HepG2 (cell line): ENCODE measurements around the gene COL9A3. TPM values are rescaled to one million over a fixed set of nuclear protein-coding genes. Genes with fewer than 3 reads are reported as not detected.

ENCODE experiments used
- ATF3 ChIP-seq: sonication (generic); formaldehyde crosslinking; IDR thresholded peaks from 2 replicates; pipeline ENCODE4 v1.4.0; 2020; ENCODE audit warnings: missing genetic modification reagents
- CENPX ChIP-seq: sonication (generic); formaldehyde crosslinking; IDR thresholded peaks from 2 replicates; pipeline ENCODE4 v1.9.0; 2021; ENCODE audit warnings: mild to moderate bottlenecking, missing genetic modification reagents, moderate library complexity
- DPF2 ChIP-seq: sonication (generic); formaldehyde crosslinking; IDR thresholded peaks from 2 replicates; pipeline ENCODE4 v1.4.0; 2020; ENCODE audit warnings: mild to moderate bottlenecking, low read depth, missing genetic modification reagents, borderline replicate concordance
- FIP1L1 ChIP-seq: fragments of 200-400 bp; formaldehyde crosslinking; IDR thresholded peaks from 2 replicates; pipeline ENCODE4 v1.6.1; 2018; ENCODE audit warnings: low read depth, mild to moderate bottlenecking, low read length, moderate library complexity, borderline replicate concordance; ENCODE audit not compliant: insufficient read depth
- HNRNPK ChIP-seq: fragments of 200-400 bp; formaldehyde crosslinking; IDR thresholded peaks from 2 replicates; pipeline ENCODE4 v1.6.1; 2018; ENCODE audit warnings: low read length, low read depth, moderate library complexity, mild to moderate bottlenecking; ENCODE audit not compliant: poor library complexity, severe bottlenecking
- IKZF4 ChIP-seq: sonication (generic); formaldehyde crosslinking; IDR thresholded peaks from 2 replicates; pipeline ENCODE4 v1.5.1; 2020; ENCODE audit warnings: borderline replicate concordance, mild to moderate bottlenecking, low read depth, missing genetic modification reagents; ENCODE audit errors: not compliant biosample characterization
- KDM2A ChIP-seq: sonication (generic); formaldehyde crosslinking; IDR thresholded peaks from 2 replicates; pipeline ENCODE4 v1.4.0; 2020; ENCODE audit warnings: low read depth, missing genetic modification reagents, borderline replicate concordance
- MAZ ChIP-seq, 2 experiments: sonication (generic) in 1 of 2; formaldehyde crosslinking in 1 of 2; IDR thresholded peaks; 2 replicates each; pipeline versions ENCODE4 v1.5.0 to v1.6.1; 2012 to 2020; ENCODE audit warnings: low read depth in 2 of 2, mild to moderate bottlenecking in 2 of 2, borderline replicate concordance in 1 of 2, improper control_type of control experiment in 1 of 2, low read length in 1 of 2, missing genetic modification reagents in 1 of 2, moderate library complexity in 1 of 2
- MEIS1 ChIP-seq: sonication (generic); formaldehyde crosslinking; IDR thresholded peaks from 2 replicates; pipeline ENCODE4 v1.9.0; 2021; ENCODE audit warnings: mild to moderate bottlenecking, missing genetic modification reagents, moderate library complexity, borderline replicate concordance
- MNT ChIP-seq: fragments of 450-650 bp; IDR thresholded peaks from 2 replicates; pipeline ENCODE4 v1.6.1; 2016
- MYC ChIP-seq: sonication (generic); formaldehyde crosslinking; IDR thresholded peaks from 2 replicates; pipeline ENCODE4 v1.9.0; 2021; ENCODE audit warnings: missing genetic modification reagents, borderline replicate concordance
- PHF5A ChIP-seq: IDR thresholded peaks from one replicate; pipeline ENCODE4 v1.6.1; 2018; ENCODE audit warnings: low read depth, missing genetic modification reagents; ENCODE audit not compliant: unreplicated experiment
- RFX5 ChIP-seq: IDR thresholded peaks from 2 replicates; pipeline ENCODE4 v1.6.1; 2011; ENCODE audit warnings: low read depth, low read length, improper control_type of control experiment
- SNAPC5 ChIP-seq: sonication (generic); formaldehyde crosslinking; IDR thresholded peaks from 2 replicates; pipeline ENCODE4 v1.8.1; 2023; ENCODE audit warnings: mild to moderate bottlenecking, missing genetic modification reagents, borderline replicate concordance
- SRSF1 ChIP-seq: fragments of 200-400 bp; formaldehyde crosslinking; optimal IDR thresholded peaks from 2 replicates; pipeline ENCODE3; 2017; ENCODE audit warnings: mild to moderate bottlenecking, low read depth, low read length, moderate library complexity
- TSC22D2 ChIP-seq: sonication (generic); formaldehyde crosslinking; IDR thresholded peaks from 2 replicates; pipeline ENCODE4 v1.5.1; 2020; ENCODE audit warnings: missing genetic modification reagents, mild to moderate bottlenecking, borderline replicate concordance
- YY1 ChIP-seq: IDR thresholded peaks from 2 replicates; pipeline ENCODE4 v1.6.1; 2011; ENCODE audit warnings: low read length, low read depth, moderate library complexity, mild to moderate bottlenecking; ENCODE audit not compliant: insufficient read depth, insufficient replicate concordance
- ZBTB14 ChIP-seq: sonication (generic); formaldehyde crosslinking; IDR thresholded peaks from 2 replicates; pipeline ENCODE4 v1.4.0; 2020; ENCODE audit warnings: missing genetic modification reagents
- ZBTB21 ChIP-seq: sonication (generic); formaldehyde crosslinking; IDR thresholded peaks from 2 replicates; pipeline ENCODE4 v1.4.0; 2020; ENCODE audit warnings: missing genetic modification reagents
- ZBTB43 ChIP-seq: sonication (generic); formaldehyde crosslinking; conservative IDR thresholded peaks from 2 replicates; pipeline ENCODE4 v1.4.0; 2020; ENCODE audit warnings: missing genetic modification reagents
- ZFP90 ChIP-seq: sonication (generic); formaldehyde crosslinking; IDR thresholded peaks from 2 replicates; pipeline ENCODE4 v1.8.0; 2022; ENCODE audit warnings: missing genetic modification reagents, mild to moderate bottlenecking, inconsistent platforms, borderline replicate concordance
- ZNF333 ChIP-seq: sonication (generic); formaldehyde crosslinking; IDR thresholded peaks from 2 replicates; pipeline ENCODE4 v1.4.0; 2020; ENCODE audit warnings: mild to moderate bottlenecking, missing genetic modification reagents, borderline replicate concordance
- ZNF33B ChIP-seq: sonication (generic); formaldehyde crosslinking; IDR thresholded peaks from 2 replicates; pipeline ENCODE4 v1.5.1; 2020; ENCODE audit warnings: mild to moderate bottlenecking, missing genetic modification reagents
- ZNF44 ChIP-seq: sonication (generic); formaldehyde crosslinking; IDR thresholded peaks from 2 replicates; pipeline ENCODE4 v1.5.1; 2020; ENCODE audit warnings: mild to moderate bottlenecking, missing genetic modification reagents
- polyA plus RNA-seq, 8 experiments: library from polyadenylated mRNA; depleted of rRNA in 3 of 8; stranded (reverse) in 7 of 8; unstranded in 1 of 8; fragments of >200 nt; fragmentation: Illumina TruSeq in 4 of 8; extraction: Trizol in 4 of 8; gene quantifications; 2 replicates each; pipeline versions ENCODE4 v1.2.1 to v1.2.3, GENCODE V29; 2011 to 2016; ENCODE audit warnings: low read depth in 4 of 8, missing spikeins in 1 of 8, mixed read lengths in 1 of 8; ENCODE audit not compliant: insufficient read depth in 1 of 8
- total RNA-seq, 5 experiments: library from RNA; depleted of rRNA; stranded (reverse); fragments of >200 nt; fragmentation: Illumina TruSeq; extraction: Trizol; gene quantifications; 2 replicates each; pipeline ENCODE4 v1.2.3, GENCODE V29; 2016; ENCODE audit warnings: low read depth in 1 of 5

Gene COL9A3
- total and polyA plus RNA-seq, 2 of the 13 experiments (the other 11 are each of a cell fraction or from before 2014, with no cell fraction given): 155 to 204 TPM

GRCh38 chr20:62817975-62818591, 1.2 kb downstream of the COL9A3 start (continued):
- TF ChIP-seq DPF2: peak; percentile 19; the same call in 1 of the 2 replicates
- TF ChIP-seq ATF3 (CRISPR knock-in tag): no peak; the same call in 1 of the 2 replicates
- no peak for TF ChIP-seq TSC22D2 (CRISPR knock-in tag)
- TF ChIP-seq ZNF333 (CRISPR knock-in tag): no peak; the same call in 1 of the 2 replicates
- no peak for TF ChIP-seq MAZ (IDR thresholded peaks at IDR 0.05; ENCODE audit: borderline replicate concordance, low read depth, low read length)
- TF ChIP-seq MAZ (CRISPR knock-in tag; IDR thresholded peaks at IDR 0.05; ENCODE audit: low read depth): no peak
- TF ChIP-seq MYC (CRISPR knock-in tag): no peak
- no peak for TF ChIP-seq ZBTB14 (CRISPR knock-in tag)
- TF ChIP-seq FIP1L1: no peak
- TF ChIP-seq SNAPC5 (CRISPR knock-in tag): no peak
- TF ChIP-seq RFX5: no peak
- no peak for TF ChIP-seq YY1
- no peak for TF ChIP-seq ZBTB43
- no peak for TF ChIP-seq ZFP90
- peak; percentile 94 for TF ChIP-seq SRSF1
- TF ChIP-seq PHF5A: no peak
- no peak for TF ChIP-seq IKZF4
- TF ChIP-seq CENPX (CRISPR knock-in tag): no peak
- TF ChIP-seq ZNF44 (CRISPR knock-in tag): no peak; the same call in 1 of the 2 replicates
- TF ChIP-seq KDM2A (CRISPR knock-in tag): no peak
- no peak for TF ChIP-seq ZBTB21 (CRISPR knock-in tag)
- TF ChIP-seq HNRNPK: no peak
- TF ChIP-seq MEIS1 (CRISPR knock-in tag): no peak
- TF ChIP-seq MNT: no peak
- 0 out of 2 replicates have a peak, but pooled peaks have one; percentile 4 for TF ChIP-seq ZNF33B
